GM12892 (cell line): Measurements from ENCODE around the gene UBE2L6.

ENCODE experiments used
- POLR2A ChIP-seq: IDR thresholded peaks from 2 replicates; pipeline ENCODE4 v1.6.1; 2011; ENCODE audit warnings: low read depth, low read length, control low read depth
- POLR2AphosphoS5 ChIP-seq: IDR thresholded peaks from 2 replicates; pipeline ENCODE4 v1.6.1; 2011; ENCODE audit warnings: low read depth, low read length, control low read depth
- TAF1 ChIP-seq: IDR thresholded peaks from 2 replicates; pipeline ENCODE4 v1.6.1; 2011; ENCODE audit warnings: low read depth, mild to moderate bottlenecking, control low read depth, low read length, borderline replicate concordance

GRCh38 chr11:57562596-57562995, 4.9 kb downstream of the UBE2L6 start:
- no peak for TF ChIP-seq POLR2A
- no peak for TF ChIP-seq POLR2AphosphoS5
- no peak for TF ChIP-seq TAF1
